Umbilical cord (tissue), 2 donors: ENCODE data around the gene RAPGEF2. TPM values are rescaled to one million over a fixed set of nuclear protein-coding genes. Genes with fewer than 3 reads are reported as not detected.
"Not testable (repeated sequence)": the region's sequence is repeated elsewhere in the genome, so short reads cannot be mapped to it uniquely, and the experiment has no call there.

Experiments used
- DNase-seq: peaks from one replicate; pipeline ENCODE4 v3.0.0-alpha.2; 2015; ENCODE audit warnings: low spot score
- total RNA-seq: library from RNA; depleted of rRNA; stranded (reverse); fragments of >200 nt; gene quantifications from one replicate; pipeline ENCODE4 v1.2.3, GENCODE V29; 2014; ENCODE audit warnings: low replicate concordance; ENCODE audit not compliant: insufficient read depth

RAPGEF2 gene
- total RNA-seq, 1 donor from 2014 or later = 82.1 TPM

GRCh38 chr4:159366966-159367780 is 264.3 kb downstream of the RAPGEF2 start:
- peak; percentile 63 for DNase-seq

- DNase-seq = no peak
Observed at GRCh38 chr4:159367781-159368080, 264.9 kb downstream of the RAPGEF2 start.

DNA sequence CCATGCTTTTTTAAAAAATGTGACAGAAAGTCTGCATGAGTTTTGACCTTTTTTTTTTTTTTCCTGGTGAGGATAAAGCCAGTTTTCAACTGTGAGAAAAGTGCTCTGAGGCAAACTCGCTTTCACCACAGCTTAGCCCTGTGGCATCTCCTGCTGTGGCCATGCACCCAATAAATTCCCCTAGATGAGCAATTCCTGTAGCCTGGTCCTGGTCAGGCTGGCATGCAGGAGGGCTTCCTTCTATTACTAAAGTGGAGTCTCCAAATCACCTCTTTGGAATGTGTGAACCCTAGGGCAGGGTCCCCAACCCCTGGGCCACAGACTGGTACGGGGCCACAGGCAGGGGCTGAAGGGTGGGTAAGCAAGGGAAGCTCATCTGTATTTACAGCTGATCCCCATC is 265.4 kb downstream of the RAPGEF2 start:
- DNase-seq = no peak

- DNase-seq = no peak
Observed at GRCh38 chr4:159369256-159369655, 266.4 kb downstream of the RAPGEF2 start.

DNA sequence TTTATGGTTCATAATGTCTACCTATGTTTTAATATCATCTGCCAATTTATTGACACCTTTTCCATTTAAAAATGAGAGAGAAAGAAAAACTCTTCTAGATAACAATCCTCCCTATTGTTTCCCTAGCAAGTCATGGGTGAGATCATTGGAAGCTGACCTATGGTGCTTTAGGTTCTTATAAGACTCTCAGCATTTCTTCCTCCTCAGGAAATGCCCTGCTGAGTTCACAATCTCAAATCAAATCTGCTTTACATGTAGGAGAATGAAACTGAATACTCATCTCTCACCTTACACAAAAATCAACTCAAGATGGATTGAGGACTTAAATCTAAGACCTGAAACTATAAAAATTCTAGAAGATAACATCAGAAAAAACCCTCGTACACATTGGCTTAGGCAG is 267.4 kb downstream of the RAPGEF2 start:
- no peak for DNase-seq

DNA sequence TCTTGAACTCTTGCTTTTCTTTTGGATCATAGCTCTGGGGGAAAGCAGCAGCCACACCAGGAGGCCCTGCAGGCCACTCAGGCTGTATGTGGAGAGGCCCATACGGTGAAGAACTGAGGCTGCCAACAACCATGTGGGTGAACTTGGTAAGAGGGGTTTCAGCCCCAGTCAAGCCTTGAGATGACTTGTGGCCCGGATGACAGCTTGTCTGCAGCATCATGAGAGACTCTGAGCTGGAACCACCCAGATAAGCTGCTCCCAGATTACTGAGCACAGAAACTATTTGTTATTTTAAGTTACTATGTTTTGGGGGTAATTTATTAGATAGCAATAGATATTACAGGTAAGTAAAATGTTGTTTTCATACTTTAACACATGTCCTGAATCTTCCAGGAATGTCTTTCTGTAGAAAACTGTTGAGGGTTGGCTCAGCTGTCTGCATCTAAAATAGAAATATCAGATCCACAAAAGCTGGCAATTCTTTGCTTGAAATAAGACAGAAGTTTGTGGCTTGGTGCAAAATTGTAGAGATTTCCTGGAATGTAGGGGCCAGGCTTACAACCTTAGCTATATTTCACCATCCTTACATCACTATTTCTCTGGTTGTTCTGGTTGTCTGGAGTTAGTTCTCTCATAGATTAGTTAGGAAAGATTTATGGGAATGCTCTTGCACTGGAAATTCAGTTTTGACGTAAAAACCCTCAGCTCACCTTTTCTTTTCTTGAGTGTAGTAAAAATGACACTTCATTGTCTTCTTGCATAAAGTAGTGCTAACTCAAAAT is 272.1 kb downstream of the RAPGEF2 start:
- peak; percentile 90 for DNase-seq

DNA sequence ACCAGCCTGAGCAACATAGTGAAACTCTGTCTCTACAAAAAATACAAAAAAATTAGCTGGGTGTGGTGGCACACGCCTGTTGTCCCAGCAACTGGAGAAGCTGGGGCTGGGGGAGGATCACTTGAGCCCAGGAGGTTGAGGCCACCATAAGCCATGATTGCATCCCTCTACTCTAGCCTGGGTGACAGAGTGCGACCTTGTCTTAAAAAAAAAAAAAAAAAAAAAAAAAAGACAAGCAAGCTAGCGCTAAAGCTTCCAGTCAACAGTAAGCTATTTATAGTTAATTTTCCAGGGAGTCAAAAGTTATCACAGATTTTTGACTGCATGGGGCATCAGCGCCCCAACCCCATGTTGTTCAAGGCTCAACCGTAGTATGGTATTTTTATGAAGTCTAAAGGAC is 273.4 kb downstream of the RAPGEF2 start:
- DNase-seq = no peak

GRCh38 chr4:159378056-159378616 is 275.3 kb downstream of the RAPGEF2 start:
- DNase-seq = no peak

- not testable (repeated sequence) for DNase-seq
Observed at GRCh38 chr4:159379064-159379463, 276.2 kb downstream of the RAPGEF2 start.

DNA sequence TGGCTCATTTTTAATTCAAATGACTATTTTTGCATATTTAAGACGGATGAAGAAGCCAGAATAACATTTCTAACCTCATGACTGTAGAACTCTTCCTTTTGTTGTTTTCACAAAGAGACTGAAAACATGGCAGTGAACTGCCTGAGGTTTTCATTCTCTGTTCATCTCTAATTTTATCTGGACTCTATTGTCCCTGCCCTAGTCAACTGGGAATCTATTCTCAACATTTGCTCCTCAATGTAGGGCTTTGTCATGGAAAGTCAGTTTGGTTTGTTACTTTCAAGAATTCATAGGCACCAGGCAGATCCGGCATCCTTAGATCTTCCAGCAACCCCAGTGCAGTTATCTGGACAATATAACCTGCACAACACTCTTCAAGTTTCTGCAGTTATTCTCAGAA is 277.0 kb downstream of the RAPGEF2 start:
- no peak for DNase-seq

DNA sequence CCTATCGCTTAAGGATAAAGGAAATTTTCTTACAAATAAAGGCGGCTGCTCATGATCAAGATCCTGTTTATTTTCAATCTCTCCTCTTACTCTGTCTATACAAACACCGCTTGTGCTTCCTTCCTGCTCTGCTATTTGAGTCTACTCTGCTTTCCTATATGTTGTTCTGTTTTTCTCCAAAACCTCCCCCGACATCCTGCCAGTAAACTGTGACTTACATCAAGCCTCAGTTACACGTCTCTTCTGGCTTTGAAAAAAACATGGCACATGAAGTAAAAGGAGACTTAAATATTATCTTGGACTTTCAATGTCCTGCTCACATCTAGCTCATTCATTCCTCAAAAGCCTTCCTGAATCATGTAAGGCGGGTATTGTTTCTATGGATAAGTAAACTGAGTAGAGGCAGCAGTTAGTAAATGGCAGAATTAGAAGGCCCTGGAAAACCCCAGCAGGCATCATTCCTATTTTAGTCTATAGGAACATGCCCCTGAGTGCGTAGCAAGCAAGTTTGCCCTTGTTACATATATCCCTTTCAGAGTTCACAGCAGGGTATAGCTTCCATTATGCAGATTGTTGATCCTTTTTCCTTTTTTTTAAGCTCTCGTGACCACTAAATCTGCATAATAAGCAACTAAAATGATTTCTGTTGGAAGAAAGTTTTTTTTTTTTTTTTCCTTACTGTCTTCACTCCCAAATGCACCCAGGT is 280.1 kb downstream of the RAPGEF2 start:
- peak; percentile 95 for DNase-seq

DNA sequence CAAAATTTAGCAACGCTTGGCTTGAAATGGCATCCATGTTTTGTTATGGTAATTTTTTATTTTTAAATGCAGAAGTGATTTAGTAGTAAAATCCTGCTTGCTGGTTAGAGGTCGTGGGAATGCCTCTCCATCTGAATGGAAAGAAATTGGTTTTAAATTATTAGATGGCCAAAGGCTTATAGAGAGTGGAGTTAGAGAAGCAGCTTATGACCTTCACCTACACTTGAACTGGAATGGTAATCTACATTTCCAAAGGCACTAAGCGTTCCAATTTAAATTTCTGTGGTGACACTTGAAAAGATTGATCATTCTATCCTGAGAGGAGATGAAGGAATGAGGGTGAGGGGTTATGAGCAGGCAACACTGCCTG is 280.7 kb downstream of the RAPGEF2 start:
- DNase-seq = no peak

DNA sequence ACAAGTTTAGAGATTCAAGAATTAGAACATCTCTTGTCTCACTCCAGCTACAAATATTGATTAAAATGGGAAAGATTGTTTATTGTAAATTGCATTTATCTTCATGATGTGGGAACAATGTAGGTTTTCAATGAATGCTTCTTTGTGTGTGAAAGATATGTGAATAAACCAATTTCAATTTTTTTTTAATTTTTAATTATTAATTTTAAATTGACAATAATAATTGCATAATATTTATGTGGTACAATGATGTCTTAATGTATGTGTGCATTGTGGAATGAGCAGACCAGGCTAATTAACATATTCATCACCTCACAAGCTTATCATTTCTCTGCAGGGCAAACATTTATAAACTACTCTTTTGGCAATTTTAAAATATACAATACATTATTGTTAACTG is 281.1 kb downstream of the RAPGEF2 start:
- DNase-seq = no peak

DNA sequence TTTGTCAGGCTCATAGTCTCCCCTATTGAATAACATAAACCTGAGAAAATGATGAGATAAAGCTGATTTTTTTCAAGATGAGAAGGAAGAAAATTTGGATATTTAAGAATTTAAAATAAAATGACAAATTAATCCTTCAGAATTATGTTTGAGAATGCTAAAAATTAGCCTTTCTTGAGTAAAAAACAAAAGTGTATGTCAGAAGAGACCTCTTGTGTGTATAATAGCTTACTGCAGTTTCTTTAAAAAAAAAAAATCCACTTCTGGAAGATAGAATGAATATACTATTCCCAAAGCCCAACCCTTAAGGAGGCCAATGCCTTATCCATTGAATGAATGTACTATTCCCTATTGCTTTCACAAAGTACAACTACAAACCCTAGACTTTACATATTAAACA is 281.8 kb downstream of the RAPGEF2 start:
- DNase-seq = peak; percentile 36

DNA sequence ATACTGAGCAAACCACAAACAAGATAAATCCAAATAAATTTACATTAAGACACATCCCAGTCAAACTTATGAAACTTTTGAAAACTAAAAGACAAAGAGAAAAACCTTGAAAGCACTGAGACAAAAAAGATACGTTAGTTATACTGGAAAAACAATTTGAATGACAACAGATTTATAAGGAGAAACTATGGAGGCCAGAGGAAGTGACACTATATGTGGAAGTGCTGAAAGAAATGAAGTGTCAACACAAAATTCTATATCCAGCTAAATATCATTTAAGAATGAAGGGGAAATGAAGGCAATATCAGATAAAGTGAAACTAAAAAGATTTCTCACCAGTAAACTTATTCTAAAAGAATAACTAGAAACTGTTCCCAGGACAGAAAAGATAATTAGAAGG is 283.7 kb downstream of the RAPGEF2 start:
- no peak for DNase-seq

DNA sequence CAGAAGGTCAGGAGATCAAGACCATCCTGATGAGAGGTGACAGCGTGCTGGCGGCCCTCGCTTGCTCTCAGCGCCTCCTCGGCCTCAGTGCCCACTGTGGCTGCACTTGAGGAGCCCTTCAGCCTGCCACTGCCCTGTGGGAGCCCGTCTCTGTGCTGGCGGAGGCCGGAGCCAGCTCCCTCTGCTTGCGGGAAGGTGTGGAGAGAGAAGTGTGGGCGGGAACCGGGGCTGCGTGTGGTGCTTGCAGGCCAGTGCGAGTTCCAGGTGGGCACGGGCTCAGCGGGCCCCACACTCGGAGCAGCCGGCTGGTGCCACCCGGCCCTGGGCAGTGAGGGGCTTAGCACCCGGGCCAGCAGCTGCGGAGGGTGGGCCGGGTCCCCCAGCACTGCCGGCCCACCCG is 286.9 kb downstream of the RAPGEF2 start:
- DNase-seq = no peak

DNA sequence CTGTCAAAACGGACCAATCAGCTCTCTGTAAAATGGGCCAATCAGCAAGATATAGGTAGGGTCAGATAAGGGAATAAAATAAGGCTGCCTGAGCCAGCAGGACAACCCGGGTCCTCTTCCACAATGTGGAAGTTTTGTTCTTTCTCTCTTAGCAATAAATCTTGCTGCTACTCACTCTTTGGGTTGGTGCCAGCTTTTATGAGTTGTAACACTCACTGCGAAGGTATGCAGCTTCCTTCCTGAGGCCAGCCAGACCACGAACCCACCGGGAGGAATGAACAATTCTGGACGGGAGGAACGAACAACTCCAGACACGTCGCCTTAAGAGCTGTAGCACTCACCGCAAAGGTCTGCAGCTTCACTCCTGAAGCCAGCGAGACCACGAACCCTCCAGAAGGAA is 287.8 kb downstream of the RAPGEF2 start:
- DNase-seq = peak; percentile 78

DNA sequence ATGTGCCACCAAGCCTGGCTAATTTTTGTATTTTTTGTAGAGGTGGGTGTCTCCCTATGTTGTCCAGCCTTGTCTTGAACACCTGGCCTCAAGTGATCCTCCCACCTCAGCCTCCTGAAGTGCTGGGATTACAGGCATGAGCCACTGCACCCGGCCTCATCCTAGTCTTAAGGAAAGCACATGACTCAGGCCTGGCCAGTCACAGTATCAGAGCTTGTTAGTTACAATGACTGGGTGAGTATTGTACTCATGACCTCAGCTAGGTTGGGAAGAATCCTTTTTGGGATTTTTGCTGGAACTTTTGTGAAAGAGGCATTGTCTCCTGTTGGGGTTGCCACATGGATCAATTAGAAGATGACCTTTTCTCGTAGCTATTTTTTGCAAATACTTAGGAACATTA is 292.8 kb downstream of the RAPGEF2 start:
- DNase-seq = no peak

DNA sequence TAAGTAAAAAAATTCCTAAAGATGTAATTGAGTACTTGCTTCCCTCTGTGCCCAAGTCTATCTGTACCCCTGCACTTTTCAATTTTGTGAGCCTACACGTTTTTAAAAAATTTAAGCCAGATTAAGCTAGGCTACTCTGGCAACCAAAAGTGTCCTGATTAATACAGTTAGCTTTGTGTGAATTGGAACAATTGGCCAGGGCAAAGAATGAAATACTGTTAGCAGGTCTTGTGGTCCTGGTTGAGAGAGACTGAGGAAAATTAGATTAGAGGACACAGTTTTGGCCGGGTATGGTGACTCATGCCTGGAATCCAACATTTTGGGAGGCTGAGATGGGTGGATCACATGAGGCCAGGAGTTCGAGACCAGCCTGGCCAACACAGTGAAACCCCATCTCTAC is 293.3 kb downstream of the RAPGEF2 start:
- DNase-seq = no peak

DNA sequence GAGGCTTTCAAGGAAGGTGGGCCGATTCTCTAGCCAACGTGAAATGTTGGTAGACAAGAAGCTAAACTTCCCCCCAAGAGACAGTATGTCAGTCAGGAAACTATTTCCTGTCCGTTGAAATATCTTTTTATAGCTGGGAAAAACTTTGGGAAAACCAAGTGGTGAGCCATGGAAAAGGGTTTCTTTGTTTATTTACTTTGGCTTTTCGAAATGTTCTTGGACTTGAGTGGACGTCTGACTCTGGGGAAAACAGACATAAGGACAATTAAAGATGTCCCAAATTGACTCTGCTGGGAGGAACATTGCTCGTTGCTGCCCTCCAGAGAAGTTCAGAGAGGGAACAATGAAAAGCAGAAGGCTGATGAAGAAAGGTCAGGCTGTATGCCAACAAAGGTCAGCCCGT is 295.4 kb downstream of the RAPGEF2 start:
- DNase-seq = no peak

- peak; percentile 84 for DNase-seq
Observed at GRCh38 chr4:159400558-159401225, 297.8 kb downstream of the RAPGEF2 start.

GRCh38 chr4:159401226-159401712 is 298.4 kb downstream of the RAPGEF2 start:
- DNase-seq = peak; percentile 41
